Choroid plexus epithelial cell (primary cell): ENCODE data around the gene TKFC.

ENCODE experiments used
- DNase-seq: peaks from one replicate; pipeline ENCODE4 v3.0.0-alpha.2; 2010; ENCODE audit warnings: low read depth
- H3K4me3 ChIP-seq: 2 replicates; pipeline ENCODE4 v1.5.1; 2011; ENCODE audit warnings: low read depth, mild to moderate bottlenecking, control low read depth, low read length, moderate library complexity
- TF ChIP-seq, protein P1 (sequence below): conservative IDR thresholded peaks from 2 replicates; pipeline ENCODE4 v1.5.1; 2011; ENCODE audit warnings: low read depth, mild to moderate bottlenecking, control low read depth, inconsistent platforms, low read length, moderate library complexity

Gene TKFC

GRCh38 chr11:61332797-61333549 is at the start of gene TKFC, which contains the start of gene DDB1:
TSS of gene TKFC (plus strand) at chr11:61333228. CDS start at chr11:61334729, 1,501 bp downstream.
TSS of gene DDB1 (minus strand) at chr11:61333105. CDS start at chr11:61332968, 137 bp downstream.
- TF ChIP-seq, protein P1, sequence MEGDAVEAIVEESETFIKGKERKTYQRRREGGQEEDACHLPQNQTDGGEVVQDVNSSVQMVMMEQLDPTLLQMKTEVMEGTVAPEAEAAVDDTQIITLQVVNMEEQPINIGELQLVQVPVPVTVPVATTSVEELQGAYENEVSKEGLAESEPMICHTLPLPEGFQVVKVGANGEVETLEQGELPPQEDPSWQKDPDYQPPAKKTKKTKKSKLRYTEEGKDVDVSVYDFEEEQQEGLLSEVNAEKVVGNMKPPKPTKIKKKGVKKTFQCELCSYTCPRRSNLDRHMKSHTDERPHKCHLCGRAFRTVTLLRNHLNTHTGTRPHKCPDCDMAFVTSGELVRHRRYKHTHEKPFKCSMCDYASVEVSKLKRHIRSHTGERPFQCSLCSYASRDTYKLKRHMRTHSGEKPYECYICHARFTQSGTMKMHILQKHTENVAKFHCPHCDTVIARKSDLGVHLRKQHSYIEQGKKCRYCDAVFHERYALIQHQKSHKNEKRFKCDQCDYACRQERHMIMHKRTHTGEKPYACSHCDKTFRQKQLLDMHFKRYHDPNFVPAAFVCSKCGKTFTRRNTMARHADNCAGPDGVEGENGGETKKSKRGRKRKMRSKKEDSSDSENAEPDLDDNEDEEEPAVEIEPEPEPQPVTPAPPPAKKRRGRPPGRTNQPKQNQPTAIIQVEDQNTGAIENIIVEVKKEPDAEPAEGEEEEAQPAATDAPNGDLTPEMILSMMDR = no peak
- peak within 1 kb of the TSS; percentile 98 for H3K4me3 ChIP-seq
- DNase-seq = peak; percentile 93

DNA sequence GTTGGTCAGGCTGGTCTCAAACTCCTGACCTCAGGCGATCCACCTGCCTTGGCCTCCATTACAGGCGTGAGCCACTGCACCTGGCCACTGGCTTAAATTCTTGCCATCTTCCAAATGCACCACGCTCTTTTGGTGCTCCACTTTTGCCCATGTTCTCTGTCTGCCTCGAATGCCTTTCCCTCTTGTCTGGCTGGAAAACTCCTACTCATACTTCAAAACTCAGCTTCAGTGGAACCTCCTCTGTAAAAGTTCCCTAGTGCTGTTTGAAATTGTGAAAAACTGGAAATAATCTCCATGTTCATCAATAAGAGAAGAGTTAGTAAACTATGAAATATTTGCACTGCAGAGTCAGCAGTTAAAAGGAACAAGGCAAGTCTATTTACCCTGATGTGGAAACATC is 49.4 kb upstream of the TKFC start:
- H3K4me3 ChIP-seq = no peak overlapping the region
- TF ChIP-seq, protein P1 = no peak
- DNase-seq = no peak

DNA sequence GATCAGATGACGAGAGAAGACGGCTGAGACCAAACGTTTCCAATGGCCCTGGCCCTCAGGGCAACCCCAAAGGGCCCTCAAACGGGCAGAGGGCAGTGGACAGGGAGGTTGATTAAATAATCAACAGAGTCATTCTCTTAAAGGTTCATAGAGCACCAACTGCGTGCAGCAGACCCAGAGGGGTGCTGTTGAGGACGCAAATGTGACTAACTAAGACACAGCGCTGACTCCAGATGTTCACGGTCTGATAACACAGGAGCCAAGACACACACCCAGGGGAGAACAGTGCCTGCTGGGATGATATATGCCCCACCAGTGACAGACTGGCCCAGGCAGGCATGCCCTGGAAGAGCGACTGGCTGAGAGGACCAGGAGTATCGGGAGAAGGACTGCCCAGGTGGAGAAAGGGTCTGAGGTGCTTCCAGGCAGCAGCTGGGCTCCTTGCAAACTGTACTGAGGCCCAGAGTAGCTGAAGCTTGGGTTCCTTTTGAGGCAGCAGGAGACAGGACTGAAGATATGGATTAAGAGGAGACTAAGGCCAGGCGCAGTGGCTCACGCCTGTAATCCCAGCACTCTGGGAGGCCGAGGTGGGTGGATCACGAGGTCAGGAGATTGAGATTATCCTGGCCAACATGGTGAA is 45.6 kb upstream of the TKFC start:
- H3K4me3 ChIP-seq = no peak overlapping the region
- DNase-seq = peak; percentile 24
- TF ChIP-seq, protein P1 = no peak

GRCh38 chr11:61290905-61291690 is 41.9 kb upstream of the TKFC start:
- H3K4me3 ChIP-seq = no peak overlapping the region
- no peak for DNase-seq
- TF ChIP-seq, protein P1 = peak; percentile 16

DNA sequence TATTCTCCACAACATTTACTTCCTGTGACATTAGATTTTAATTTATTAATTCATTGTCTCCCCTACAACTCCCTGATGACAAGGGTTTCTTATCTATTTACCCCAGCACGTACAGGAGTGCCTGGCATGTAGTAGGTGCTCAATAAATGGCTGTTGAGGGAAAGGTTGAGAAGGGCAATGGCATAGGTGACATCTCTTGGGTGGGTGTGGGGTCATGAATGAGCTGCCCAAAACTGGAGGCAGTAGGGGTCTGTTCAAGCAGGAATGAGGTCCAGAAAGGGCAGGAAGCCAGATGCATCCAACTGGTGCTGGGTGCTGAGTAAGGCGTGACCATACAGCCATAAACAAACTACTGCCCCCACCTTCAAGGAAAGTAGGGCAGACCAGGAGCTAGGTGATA is 40.7 kb upstream of the TKFC start:
- no peak for DNase-seq
- H3K4me3 ChIP-seq = no peak overlapping the region
- TF ChIP-seq, protein P1 = no peak

DNA sequence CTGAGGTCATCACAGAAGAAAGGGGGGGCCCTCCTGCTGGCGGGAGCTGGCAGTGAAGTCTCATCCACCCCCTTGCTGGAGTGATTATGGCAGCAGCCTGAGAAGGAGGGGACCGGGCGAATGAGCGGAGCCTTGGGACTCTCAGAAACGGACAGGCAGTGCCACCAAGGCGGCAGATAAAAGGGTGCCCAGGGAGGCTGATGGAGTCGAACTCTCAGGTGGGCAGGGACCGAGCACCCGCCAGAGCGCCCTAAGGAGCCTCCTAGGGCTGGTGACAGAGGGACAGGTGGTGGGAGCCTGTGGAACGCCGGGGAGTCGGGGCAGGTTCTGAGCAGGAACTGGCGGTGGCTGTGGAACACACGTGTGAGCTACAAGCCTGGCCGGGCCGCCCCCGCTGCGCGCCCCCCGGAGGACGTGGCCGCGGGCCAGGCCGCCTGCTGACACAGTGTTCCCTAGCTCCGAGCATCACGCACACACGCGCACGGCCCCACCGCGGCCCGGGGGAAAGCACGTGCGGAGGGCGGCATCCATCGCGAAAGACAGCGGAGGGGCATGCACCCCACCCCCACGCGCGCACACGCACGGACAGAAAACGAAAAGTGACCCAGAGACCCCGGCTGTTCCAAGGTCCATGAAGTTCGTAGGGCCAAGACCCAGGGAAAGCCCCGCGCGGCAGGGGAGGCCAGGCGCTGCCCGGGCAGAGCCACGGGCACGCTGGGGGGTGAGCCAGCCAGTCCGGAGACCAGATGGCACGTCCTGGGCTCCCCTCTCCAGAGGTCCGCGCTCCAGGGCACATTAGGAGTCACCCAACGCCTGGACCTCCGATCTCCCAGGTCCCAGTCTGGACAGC is 38.9 kb upstream of the TKFC start:
- peak; percentile 76 for DNase-seq
- TF ChIP-seq, protein P1 = no peak
- H3K4me3 ChIP-seq = peak overlapping the region; percentile 62
